Measurements from ENCODE around the gene SPON1. TPM values are rescaled to one million over a fixed set of nuclear protein-coding genes. Genes with fewer than 3 reads are reported as not detected.
A peak's percentile ranks its signal among the peaks of the same experiment; 100 is the strongest.

The SPON1 gene
- total and polyA plus RNA-seq, 2 of the 8 experiments (the other 6 are each of a cell fraction or from before 2014, with no cell fraction given) = 1.5 to 5.4 TPM

DNA sequence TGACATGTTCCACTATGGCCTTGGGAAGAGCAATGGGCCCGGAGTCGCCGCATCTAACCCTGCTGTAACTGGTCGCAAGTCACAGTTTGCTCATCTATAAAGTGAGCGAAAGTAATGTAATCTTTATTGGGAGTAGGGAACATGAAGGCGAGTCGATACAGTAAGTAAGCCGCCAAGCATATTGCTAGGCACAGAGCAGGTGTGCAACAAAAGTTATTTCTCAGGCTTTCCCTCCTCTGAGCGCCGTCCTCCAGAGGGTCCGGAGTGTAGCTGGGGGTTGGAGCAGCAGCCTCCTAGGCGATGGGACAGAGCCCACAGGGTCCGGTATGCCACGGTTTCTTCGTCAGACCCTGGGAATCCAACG lies 343 bp upstream of the SPON1 start:
- H2AK5ac ChIP-seq (ENCODE audit: low read depth, low read length) = no peak overlapping the region
- no peak overlapping the region for H3K4ac ChIP-seq (replicated peaks; ENCODE audit: insufficient read length, low read depth, low read length)
- H2BK20ac ChIP-seq (ENCODE audit: low read length) = no peak overlapping the region
- DNase-seq (ENCODE audit: low read depth in 1 of 2, low spot score in 2 of 2) = no peak
- no peaks in the 10 kb centered on the region; a peak in 1 of 8 replicates for H3K36me3 ChIP-seq (ENCODE audit: control insufficient read depth in 2 of 4, insufficient read depth in 4 of 4, low read length in 3 of 4)
- no peaks in the 10 kb centered on the region for H3K79me1 ChIP-seq (ENCODE audit: low read depth, low read length)
- peak overlapping the region; percentile 79 to 99 for H3K4me2 ChIP-seq (ENCODE audit: insufficient read depth in 1 of 2, low read depth in 2 of 2, low read length in 2 of 2)
- no peak overlapping the region for H4K91ac ChIP-seq (replicated peaks; ENCODE audit: insufficient read length, low read length)
- no peaks in the 10 kb centered on the region for H3K9me3 ChIP-seq (ENCODE audit: insufficient read depth in 2 of 2, low read depth in 1 of 2, low read length in 1 of 2)
- H4K8ac ChIP-seq (ENCODE audit: extremely low read depth, insufficient read depth, low read length) = peak overlapping the region; percentile 51; the same call in 1 of the 2 replicates
- H2BK120ac ChIP-seq (replicated peaks; ENCODE audit: low read depth, low read length) = no peak overlapping the region
- no peak for FAIRE-seq
- TF ChIP-seq POLR2A (IDR thresholded peaks at IDR 0.05; ENCODE audit: control extremely low read depth in 1 of 2, low read depth in 2 of 2, low read length in 2 of 2) (no peak), EGR1 (IDR thresholded peaks at IDR 0.05; ENCODE audit: borderline replicate concordance, low read depth, low read length) (no peak), SIX5 (IDR thresholded peaks at IDR 0.05; ENCODE audit: low read depth, low read length) (no peak)
- H3K27ac ChIP-seq (ENCODE audit: low read depth, low read length) = no peak overlapping the region
- H3K4me3 ChIP-seq (ENCODE audit: extremely low read depth in 1 of 4, insufficient read depth in 2 of 4, low read depth in 3 of 4, low read length in 4 of 4) = peak overlapping the region; percentile 43 to 66 (median 60)
- no peak overlapping the region for H4K5ac ChIP-seq (ENCODE audit: insufficient read length, low read depth, low read length)
- no peak overlapping the region for H2BK12ac ChIP-seq (ENCODE audit: low read depth, low read length)
- H3K23me2 ChIP-seq (ENCODE audit: low read depth, low read length) = peaks cover 22% of the 10 kb centered on the region; the same call in 1 of the 2 replicates
- CTCF ChIA-PET (ENCODE audit: partially characterized antibody) = interaction anchor here (0.9 to 11.3 kb wide), 16 partner anchors 9 to 291 kb away, joined by 3 to 101 read pairs (median 4); no protein-coding TSS in a partner anchor
- WGBS, 2 experiments (ENCODE audit: extremely low coverage in 1 of 2, insufficient coverage in 1 of 2, insufficient read length in 1 of 2, insufficient replicate concordance in 2 of 2, low coverage in 1 of 2, low lambda C conversion rate in 2 of 2, missing lambda C conversion rate in 1 of 2) = 19% methylated on average over 16 of the region's 16 CpGs; no CpG with 5 or more reads in 1 of the 2 experiments
- POLR2A ChIA-PET (ENCODE audit: partially characterized antibody) = no interaction called here
- peaks cover 37 to 70% (median 56%) of the 10 kb centered on the region in 4 experiments for H3K27me3 ChIP-seq (replicated peaks in 1 of 4; ENCODE audit: control insufficient read depth in 3 of 4, extremely low read depth in 1 of 4, insufficient read depth in 3 of 4, low read length in 3 of 4)
- H2AFZ ChIP-seq (ENCODE audit: low read length) = peak overlapping the region; percentile 64
- H4K20me1 ChIP-seq (replicated peaks in 1 of 2; ENCODE audit: control insufficient read depth in 1 of 2, insufficient read depth in 2 of 2, low read length in 2 of 2) = no peaks in the 10 kb centered on the region
- H3K79me2 ChIP-seq (ENCODE audit: control insufficient read depth in 1 of 2, insufficient read depth in 2 of 2, low read length in 2 of 2) = no peaks in the 10 kb centered on the region
- 0 out of 2 replicates have a peak overlapping the region, but pooled peaks have one; percentile 53 for H2BK15ac ChIP-seq (ENCODE audit: low read length)
- H3K14ac ChIP-seq (ENCODE audit: insufficient read length) = no peak overlapping the region
- H3K18ac ChIP-seq (ENCODE audit: extremely low read depth, low read length) = no peak overlapping the region; the same call in 1 of the 2 replicates
- peaks cover 5 to 31% (median 18%) of the 10 kb centered on the region in 4 experiments for H3K4me1 ChIP-seq (replicated peaks in 1 of 4; ENCODE audit: control insufficient read depth in 3 of 4, insufficient read depth in 4 of 4, low read length in 3 of 4)
- no peak overlapping the region for H3K56ac ChIP-seq (replicated peaks; ENCODE audit: insufficient read length, low read depth, low read length)
- H2BK5ac ChIP-seq (ENCODE audit: low read depth, low read length) = no peak overlapping the region
- H3K9ac ChIP-seq (replicated peaks in 1 of 4; ENCODE audit: extremely low read depth in 1 of 4, low read depth in 3 of 4, low read length in 3 of 4) = no peak overlapping the region
- no peak overlapping the region for H3K23ac ChIP-seq (ENCODE audit: insufficient read length)
